Pulmonary artery endothelial cell (primary cell): ENCODE measurements around the gene FILIP1. TPM values are rescaled to one million over a fixed set of nuclear protein-coding genes. Genes with fewer than 3 reads are reported as not detected.
"Not testable (repeated sequence)": the region's sequence is repeated elsewhere in the genome, so short reads cannot be mapped to it uniquely, and the experiment has no call there.

Experiments
- DNase-seq: peaks from one replicate; pipeline ENCODE4 v3.0.0-alpha.2; 2011; ENCODE audit warnings: low read depth, low spot score
- total RNA-seq: library from RNA; depleted of rRNA; stranded (reverse); fragments of >200 nt; gene quantifications from 2 replicates; pipeline ENCODE4 v1.2.3, GENCODE V29; 2014

Gene FILIP1
- total RNA-seq, 1 donor from 2014 or later, result 2.3 TPM

GRCh38 chr6:75422024-75422639 lies 71.5 kb downstream of the FILIP1 start:
- DNase-seq, result no peak

GRCh38 chr6:75421316-75422023 lies 72.1 kb downstream of the FILIP1 start:
- no peak for DNase-seq

GRCh38 chr6:75419980-75420379 lies 73.6 kb downstream of the FILIP1 start:
- no peak for DNase-seq

GRCh38 chr6:75419416-75419815 lies 74.2 kb downstream of the FILIP1 start:
- no peak for DNase-seq

- DNase-seq, result peak; percentile 81
Measured at GRCh38 chr6:75418233-75418632, 75.4 kb downstream of the FILIP1 start.

- DNase-seq, result no peak
Measured at GRCh38 chr6:75416443-75416842, 77.2 kb downstream of the FILIP1 start.

GRCh38 chr6:75415804-75416203 lies 77.8 kb downstream of the FILIP1 start:
- no peak for DNase-seq

- DNase-seq, result no peak
Measured at GRCh38 chr6:75414445-75415021, 79.1 kb downstream of the FILIP1 start.

- no peak for DNase-seq
Measured at GRCh38 chr6:75412969-75413662, 80.5 kb downstream of the FILIP1 start.

- DNase-seq, result not testable (repeated sequence)
Measured at GRCh38 chr6:75410564-75410963, 83.0 kb downstream of the FILIP1 start.

GRCh38 chr6:75409928-75410327 lies 83.7 kb downstream of the FILIP1 start:
- DNase-seq, result no peak

- no peak for DNase-seq
Measured at GRCh38 chr6:75409286-75409685, 84.3 kb downstream of the FILIP1 start.

- no peak for DNase-seq
Measured at GRCh38 chr6:75403563-75404080, 90.0 kb downstream of the FILIP1 start.

GRCh38 chr6:75402296-75402695 lies 91.3 kb downstream of the FILIP1 start:
- no peak for DNase-seq

- DNase-seq, result no peak
Measured at GRCh38 chr6:75397656-75398465, 95.7 kb downstream of the FILIP1 start.

- DNase-seq, result no peak
Measured at GRCh38 chr6:75397171-75397570, 96.4 kb downstream of the FILIP1 start.

GRCh38 chr6:75396005-75396800 lies 97.4 kb downstream of the FILIP1 start:
- no peak for DNase-seq

GRCh38 chr6:75393806-75394205 lies 99.8 kb downstream of the FILIP1 start:
- no peak for DNase-seq

GRCh38 chr6:75391276-75391675 lies 102.3 kb downstream of the FILIP1 start:
- no peak for DNase-seq

- DNase-seq, result no peak
Measured at GRCh38 chr6:75386050-75386770, 107.4 kb downstream of the FILIP1 start.
